ENCODE data around the gene EMILIN2.

GRCh38 chr18:2850816-2851215 is 4.0 kb downstream of the EMILIN2 start:
- TF ChIP-seq CTCF (IDR thresholded peaks at IDR 0.05; ENCODE audit: low read length), result no peak
- TF ChIP-seq EZH2 (IDR thresholded peaks at IDR 0.05; ENCODE audit: borderline replicate concordance, low read length), result no peak

All from OCI-LY1 (cell line).